NCI-H1694 treated with DMSO at 0.1 percent for 48 hours (cell line): Measurements from ENCODE around the gene APOE.
"Not testable (repeated sequence)": the region's sequence is repeated elsewhere in the genome, so short reads cannot be mapped to it uniquely, and the experiment has no call there.

Source experiments
- DNase-seq: peaks from one replicate; lab custom pipeline; 2025; lab: John Stamatoyannopoulos, UW

APOE gene

GRCh38 chr19:44905437-44906160 lies at the start of gene APOE:
Gene APOE, plus strand, starts transcription at chr19:44905796. Its CDS starts 829 bp downstream, at chr19:44906625.
- DNase-seq, result no peak

- no peak for DNase-seq
Measured at GRCh38 chr19:44856421-44857083, 49.0 kb upstream of the APOE start.

- no peak for DNase-seq
Measured at GRCh38 chr19:44857837-44858236, 47.8 kb upstream of the APOE start.

- DNase-seq, result not testable (repeated sequence)
Measured at GRCh38 chr19:44861576-44861975, 44.0 kb upstream of the APOE start.

GRCh38 chr19:44863990-44864389 lies 41.6 kb upstream of the APOE start:
- no peak for DNase-seq

GRCh38 chr19:44865196-44865767 lies 40.3 kb upstream of the APOE start:
- DNase-seq, result no peak

- DNase-seq, result no peak
Measured at GRCh38 chr19:44866664-44867063, 38.9 kb upstream of the APOE start.

- DNase-seq, result no peak
Measured at GRCh38 chr19:44867578-44867977, 38.0 kb upstream of the APOE start.

- no peak for DNase-seq
Measured at GRCh38 chr19:44869733-44870470, 35.7 kb upstream of the APOE start.

- no peak for DNase-seq
Measured at GRCh38 chr19:44871809-44872208, 33.8 kb upstream of the APOE start.

GRCh38 chr19:44872661-44873060 lies 32.9 kb upstream of the APOE start:
- no peak for DNase-seq

- DNase-seq, result no peak
Measured at GRCh38 chr19:44874317-44874716, 31.3 kb upstream of the APOE start.

- DNase-seq, result no peak
Measured at GRCh38 chr19:44875666-44876451, 29.7 kb upstream of the APOE start.

- no peak for DNase-seq
Measured at GRCh38 chr19:44876930-44877535, 28.6 kb upstream of the APOE start.

GRCh38 chr19:44878120-44878865 lies 27.3 kb upstream of the APOE start:
- no peak for DNase-seq

GRCh38 chr19:44879309-44880065 lies 26.1 kb upstream of the APOE start:
- DNase-seq, result no peak

- DNase-seq, result no peak
Measured at GRCh38 chr19:44882063-44882462, 23.5 kb upstream of the APOE start.

- not testable (repeated sequence) for DNase-seq
Measured at GRCh38 chr19:44882619-44883397, 22.8 kb upstream of the APOE start.

- DNase-seq, result no peak
Measured at GRCh38 chr19:44883922-44884321, 21.7 kb upstream of the APOE start.
